Measurements from ENCODE around the gene HMCN2. TPM values are rescaled to one million over a fixed set of nuclear protein-coding genes. Genes with fewer than 3 reads are reported as not detected.

Gene HMCN2
- total RNA-seq, 4 donors from 2014 or later: 1.3 to 6.3 (median 3.5) TPM

GRCh38 chr9:130349398-130349797 lies 83.8 kb downstream of the HMCN2 start:
- no peak overlapping the region for H3K27ac ChIP-seq
- TF ChIP-seq POLR2A (IDR thresholded peaks at IDR 0.05) (no peak), CTCF (IDR thresholded peaks at IDR 0.05) (no peak), EP300 (IDR thresholded peaks at IDR 0.05) (no peak), POLR2AphosphoS5 (IDR thresholded peaks at IDR 0.05) (no peak)
- peaks cover 7% of the 10 kb centered on the region for H3K4me1 ChIP-seq
- H3K4me3 ChIP-seq: no peak overlapping the region
- H3K9me3 ChIP-seq: no peaks in the 10 kb centered on the region
- no peaks in the 10 kb centered on the region for H3K36me3 ChIP-seq
- WGBS: 90% methylated on average over 8 of the region's 11 CpGs
- no peak for DNase-seq (ENCODE audit: low spot score in 2 of 2)
- no peaks in the 10 kb centered on the region for H3K27me3 ChIP-seq

- Histone ChIP-seq H3K27ac (no peak overlapping the region), H3K27me3 (no peaks in the 10 kb centered on the region), H3K9me3 (no peaks in the 10 kb centered on the region), H3K4me1 (peaks cover 7% of the 10 kb centered on the region), H3K36me3 (no peaks in the 10 kb centered on the region), H3K4me3 (no peak overlapping the region)
- no peak for DNase-seq (ENCODE audit: low spot score in 2 of 2)
- TF ChIP-seq POLR2A (IDR thresholded peaks at IDR 0.05): no peak
- no peak for TF ChIP-seq CTCF (IDR thresholded peaks at IDR 0.05)
- TF ChIP-seq POLR2AphosphoS5 (IDR thresholded peaks at IDR 0.05): no peak
- TF ChIP-seq EP300 (IDR thresholded peaks at IDR 0.05): no peak
- 85% methylated on average over 12 of the region's 14 CpGs for WGBS
Measured at GRCh38 chr9:130351343-130351742, 85.8 kb downstream of the HMCN2 start.

- no peaks in the 10 kb centered on the region for H3K27me3 ChIP-seq
- no peak for DNase-seq (ENCODE audit: low spot score in 2 of 2)
- TF ChIP-seq POLR2A (IDR thresholded peaks at IDR 0.05) (no peak), CTCF (IDR thresholded peaks at IDR 0.05) (no peak), POLR2AphosphoS5 (IDR thresholded peaks at IDR 0.05) (no peak), EP300 (IDR thresholded peaks at IDR 0.05) (no peak)
- no peak overlapping the region for H3K27ac ChIP-seq
- no peaks in the 10 kb centered on the region for H3K9me3 ChIP-seq
- H3K36me3 ChIP-seq: no peaks in the 10 kb centered on the region
- H3K4me1 ChIP-seq: peaks cover 7% of the 10 kb centered on the region
- no peak overlapping the region for H3K4me3 ChIP-seq
- 54% methylated on average over 10 of the region's 10 CpGs for WGBS
Measured at GRCh38 chr9:130352081-130352480, 86.5 kb downstream of the HMCN2 start.

GRCh38 chr9:130352586-130353285 lies 87.2 kb downstream of the HMCN2 start:
- H3K9me3 ChIP-seq: no peaks in the 10 kb centered on the region
- TF ChIP-seq EP300 (IDR thresholded peaks at IDR 0.05) (no peak), CTCF (IDR thresholded peaks at IDR 0.05) (no peak), POLR2AphosphoS5 (IDR thresholded peaks at IDR 0.05) (no peak), POLR2A (IDR thresholded peaks at IDR 0.05) (no peak)
- 90% methylated on average over 3 of the region's 17 CpGs for WGBS
- peaks cover 7% of the 10 kb centered on the region for H3K4me1 ChIP-seq
- H3K27me3 ChIP-seq: no peaks in the 10 kb centered on the region
- DNase-seq (ENCODE audit: low spot score in 2 of 2): no peak
- no peak overlapping the region for H3K4me3 ChIP-seq
- H3K27ac ChIP-seq: no peak overlapping the region
- H3K36me3 ChIP-seq: no peaks in the 10 kb centered on the region

- Histone ChIP-seq H3K27ac (no peak overlapping the region), H3K27me3 (no peaks in the 10 kb centered on the region), H3K4me1 (peaks cover 7% of the 10 kb centered on the region), H3K9me3 (no peaks in the 10 kb centered on the region), H3K36me3 (no peaks in the 10 kb centered on the region), H3K4me3 (no peak overlapping the region)
- no peak for DNase-seq (ENCODE audit: low spot score in 2 of 2)
- 89% methylated on average over 10 of the region's 13 CpGs for WGBS
- TF ChIP-seq CTCF (IDR thresholded peaks at IDR 0.05) (no peak), POLR2A (IDR thresholded peaks at IDR 0.05) (no peak), POLR2AphosphoS5 (IDR thresholded peaks at IDR 0.05) (no peak), EP300 (IDR thresholded peaks at IDR 0.05) (no peak)
Measured at GRCh38 chr9:130354378-130354777, 88.8 kb downstream of the HMCN2 start.

Data from suprapubic skin (tissue), 4 donors.